ENCODE data around the gene PCDH9. TPM values are rescaled to one million over a fixed set of nuclear protein-coding genes. Genes with fewer than 3 reads are reported as not detected.

PCDH9 gene
- total RNA-seq, 4 donors from 2014 or later: 0.64 to 1.1 (median 0.82) TPM

DNA sequence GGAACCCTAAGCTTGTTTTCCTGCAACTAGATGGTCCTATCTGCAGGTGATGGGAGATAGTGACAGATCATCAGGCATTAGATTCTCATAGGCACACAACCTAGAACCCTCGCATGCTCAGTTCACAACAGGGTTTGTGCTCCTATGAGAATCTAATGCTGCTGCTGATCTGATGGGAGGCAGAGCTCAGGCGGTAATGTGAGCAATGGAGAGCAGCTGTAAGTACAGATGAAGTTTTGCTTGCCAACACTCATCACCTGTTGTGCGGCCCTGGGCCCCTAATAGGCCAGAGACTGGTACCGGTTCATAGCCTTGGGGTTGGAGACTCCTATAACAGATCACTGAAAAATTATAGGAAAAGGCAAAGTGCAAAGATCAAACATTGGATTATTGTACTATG lies 267.2 kb downstream of the PCDH9 start:
- Histone ChIP-seq H3K36me3 (no peaks in the 10 kb centered on the region), H3K9me3 (no peaks in the 10 kb centered on the region), H3K27ac (no peak overlapping the region), H3K4me1 (no peaks in the 10 kb centered on the region), H3K27me3 (no peaks in the 10 kb centered on the region), H3K4me3 (no peak overlapping the region)
- no peak for DNase-seq (ENCODE audit: low spot score in 2 of 2)
- TF ChIP-seq EP300 (IDR thresholded peaks at IDR 0.05): no peak
- TF ChIP-seq, protein P1, sequence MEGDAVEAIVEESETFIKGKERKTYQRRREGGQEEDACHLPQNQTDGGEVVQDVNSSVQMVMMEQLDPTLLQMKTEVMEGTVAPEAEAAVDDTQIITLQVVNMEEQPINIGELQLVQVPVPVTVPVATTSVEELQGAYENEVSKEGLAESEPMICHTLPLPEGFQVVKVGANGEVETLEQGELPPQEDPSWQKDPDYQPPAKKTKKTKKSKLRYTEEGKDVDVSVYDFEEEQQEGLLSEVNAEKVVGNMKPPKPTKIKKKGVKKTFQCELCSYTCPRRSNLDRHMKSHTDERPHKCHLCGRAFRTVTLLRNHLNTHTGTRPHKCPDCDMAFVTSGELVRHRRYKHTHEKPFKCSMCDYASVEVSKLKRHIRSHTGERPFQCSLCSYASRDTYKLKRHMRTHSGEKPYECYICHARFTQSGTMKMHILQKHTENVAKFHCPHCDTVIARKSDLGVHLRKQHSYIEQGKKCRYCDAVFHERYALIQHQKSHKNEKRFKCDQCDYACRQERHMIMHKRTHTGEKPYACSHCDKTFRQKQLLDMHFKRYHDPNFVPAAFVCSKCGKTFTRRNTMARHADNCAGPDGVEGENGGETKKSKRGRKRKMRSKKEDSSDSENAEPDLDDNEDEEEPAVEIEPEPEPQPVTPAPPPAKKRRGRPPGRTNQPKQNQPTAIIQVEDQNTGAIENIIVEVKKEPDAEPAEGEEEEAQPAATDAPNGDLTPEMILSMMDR (IDR thresholded peaks at IDR 0.05): no peak
- no peak for TF ChIP-seq POLR2AphosphoS5 (IDR thresholded peaks at IDR 0.05)
- TF ChIP-seq POLR2A (IDR thresholded peaks at IDR 0.05): no peak
- WGBS: 93% methylated on average over 4 of the region's 4 CpGs

DNA sequence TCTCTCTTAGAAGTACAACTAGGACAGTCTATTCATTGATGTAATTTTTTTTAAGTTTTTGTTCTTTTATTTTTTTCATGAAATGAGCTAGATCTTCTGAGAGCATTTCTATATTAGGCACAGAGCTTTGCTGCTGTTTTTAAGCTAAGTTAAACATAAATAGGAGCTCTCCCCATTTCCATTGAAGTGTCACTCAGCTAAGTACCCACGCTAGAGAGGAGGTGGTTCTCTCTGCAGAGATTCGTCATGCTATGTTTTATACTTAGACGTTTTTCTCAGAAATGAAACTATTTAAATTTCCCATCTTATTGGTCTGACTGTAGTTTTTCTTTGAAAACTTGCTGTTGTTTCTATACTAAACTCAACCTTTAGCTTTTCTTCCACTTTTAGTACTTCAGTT lies 271.5 kb downstream of the PCDH9 start:
- Histone ChIP-seq H3K4me3 (no peak overlapping the region), H3K36me3 (no peaks in the 10 kb centered on the region), H3K27ac (no peak overlapping the region)

DNA sequence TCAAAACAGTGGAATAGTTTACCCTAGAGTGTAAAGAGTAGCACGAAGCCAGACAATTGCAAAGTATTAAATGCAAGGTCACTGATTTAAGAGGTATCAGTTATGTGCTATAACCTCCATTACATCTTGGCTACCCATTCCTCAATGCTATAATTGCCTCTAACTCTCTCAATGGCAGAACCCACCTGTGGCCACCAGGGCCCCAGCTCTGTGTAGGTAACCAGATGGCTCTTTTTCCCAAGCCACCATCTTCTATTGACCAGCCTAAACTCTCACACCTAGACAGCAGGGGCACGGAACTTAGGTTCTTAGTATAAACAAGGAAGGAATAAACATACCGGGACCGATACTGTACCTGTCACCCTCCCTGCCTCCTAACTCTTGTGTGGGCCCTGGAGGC lies 277.6 kb downstream of the PCDH9 start:
- TF ChIP-seq POLR2AphosphoS5 (IDR thresholded peaks at IDR 0.05) (no peak), POLR2A (IDR thresholded peaks at IDR 0.05) (no peak), EP300 (IDR thresholded peaks at IDR 0.05) (no peak)
- TF ChIP-seq, protein P1 (IDR thresholded peaks at IDR 0.05): no peak
- 93% methylated on average over 4 of the region's 4 CpGs for WGBS
- no peaks in the 10 kb centered on the region for H3K27me3 ChIP-seq
- no peak overlapping the region for H3K4me3 ChIP-seq
- DNase-seq (ENCODE audit: low spot score in 2 of 2): no peak
- H3K4me1 ChIP-seq: no peaks in the 10 kb centered on the region
- H3K9me3 ChIP-seq: no peaks in the 10 kb centered on the region
- no peak overlapping the region for H3K27ac ChIP-seq
- H3K36me3 ChIP-seq: no peaks in the 10 kb centered on the region

More for the DNA sequence above, 271.5 kb downstream of the PCDH9 start:
- WGBS: 57% methylated on average over 3 of the region's 3 CpGs
- Histone ChIP-seq H3K4me1 (no peaks in the 10 kb centered on the region), H3K9me3 (no peaks in the 10 kb centered on the region), H3K27me3 (no peaks in the 10 kb centered on the region)
- DNase-seq (ENCODE audit: low spot score in 2 of 2): no peak
- TF ChIP-seq, protein P1 (IDR thresholded peaks at IDR 0.05): no peak
- TF ChIP-seq POLR2A (IDR thresholded peaks at IDR 0.05) (no peak), EP300 (IDR thresholded peaks at IDR 0.05) (no peak), POLR2AphosphoS5 (IDR thresholded peaks at IDR 0.05) (no peak)

DNA sequence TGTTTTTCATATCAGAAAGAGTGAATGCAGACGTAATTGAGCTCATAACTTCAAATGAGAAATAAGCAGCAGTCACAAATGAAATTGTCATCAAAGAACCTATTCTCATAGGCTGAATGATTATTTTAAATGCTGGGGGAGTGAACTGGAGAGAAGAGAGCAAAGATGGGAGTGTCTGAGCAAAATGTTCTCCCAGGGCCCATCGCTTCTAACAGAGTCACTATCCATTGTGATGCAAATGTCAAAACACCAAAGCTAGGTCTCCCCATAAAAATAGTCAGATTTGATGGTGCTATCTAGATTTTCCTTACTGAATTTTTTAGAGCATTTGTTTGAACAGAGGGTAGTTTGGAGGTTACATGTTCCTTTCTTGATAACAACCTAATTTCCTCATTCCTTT lies 278.7 kb downstream of the PCDH9 start:
- H3K27me3 ChIP-seq: no peaks in the 10 kb centered on the region
- 84% methylated on average over 2 of the region's 2 CpGs for WGBS
- H3K9me3 ChIP-seq: no peaks in the 10 kb centered on the region
- no peak overlapping the region for H3K4me3 ChIP-seq
- no peaks in the 10 kb centered on the region for H3K4me1 ChIP-seq
- H3K27ac ChIP-seq: no peak overlapping the region
- TF ChIP-seq EP300 (IDR thresholded peaks at IDR 0.05) (no peak), POLR2A (IDR thresholded peaks at IDR 0.05) (no peak), POLR2AphosphoS5 (IDR thresholded peaks at IDR 0.05) (no peak)
- TF ChIP-seq, protein P1 (IDR thresholded peaks at IDR 0.05): no peak
- no peak for DNase-seq (ENCODE audit: low spot score in 2 of 2)
- H3K36me3 ChIP-seq: no peaks in the 10 kb centered on the region

DNA sequence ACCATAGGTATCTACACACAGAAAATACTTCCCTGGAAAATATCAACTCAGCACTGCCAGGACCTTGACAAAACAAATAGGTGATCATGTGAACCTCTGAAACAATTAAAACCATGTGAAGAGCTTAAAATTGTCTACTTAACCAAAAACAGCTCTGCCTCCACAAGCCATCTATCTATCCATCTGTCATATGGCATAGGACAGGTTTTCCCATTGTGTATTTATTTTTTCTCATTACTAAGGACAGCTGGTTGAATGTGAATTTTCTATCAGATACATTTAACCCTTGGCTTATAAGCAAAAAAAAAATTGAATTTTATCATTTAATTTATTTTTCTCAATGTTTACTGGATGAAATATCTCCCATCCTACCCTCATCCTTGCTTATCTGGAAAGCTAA lies 279.5 kb downstream of the PCDH9 start:
- no peak for TF ChIP-seq POLR2AphosphoS5 (IDR thresholded peaks at IDR 0.05)
- TF ChIP-seq, protein P1 (IDR thresholded peaks at IDR 0.05): no peak
- TF ChIP-seq POLR2A (IDR thresholded peaks at IDR 0.05): no peak
- no peak for TF ChIP-seq EP300 (IDR thresholded peaks at IDR 0.05)
- Histone ChIP-seq H3K27ac (no peak overlapping the region), H3K4me3 (no peak overlapping the region), H3K27me3 (no peaks in the 10 kb centered on the region), H3K4me1 (no peaks in the 10 kb centered on the region), H3K9me3 (no peaks in the 10 kb centered on the region), H3K36me3 (no peaks in the 10 kb centered on the region)
- DNase-seq (ENCODE audit: low spot score in 2 of 2): no peak

All from suprapubic skin (tissue), 4 donors.